Measurements from ENCODE around the gene PRDX5. TPM values are rescaled to one million over a fixed set of nuclear protein-coding genes. Genes with fewer than 3 reads are reported as not detected.

Gene PRDX5
- total and polyA plus RNA-seq, 8 donors: 59.0 to 245 (median 88.6) TPM

- no peak overlapping the region for H3K27ac ChIP-seq
- H3K4me1 ChIP-seq: peaks cover 8 to 17% (median 10%) of the 10 kb centered on the region in 3 donors
- peaks cover 0 to 21% (median 3%) of the 10 kb centered on the region in 3 donors for H3K36me3 ChIP-seq
- FAIRE-seq (no peak), DNase-seq (no peak), ATAC-seq (no peak)
- TF ChIP-seq CTCF (IDR thresholded peaks at IDR 0.05): no peak
- H3K27me3 ChIP-seq: no peaks in the 10 kb centered on the region
- WGBS, 2 donors: 93 to 95% methylated on average over 10 of the region's 10 CpGs
- no peaks in the 10 kb centered on the region for H3K9me3 ChIP-seq
- H3K4me3 ChIP-seq: no peak overlapping the region
- intact Hi-C loops (cut with DNase I): no loop called here
Measured at GRCh38 chr11:64362339-64362738, 44.4 kb downstream of the PRDX5 start.

GRCh38 chr11:64364435-64364834, 46.5 kb downstream of the PRDX5 start:
- no peak overlapping the region for H3K27ac ChIP-seq
- peaks cover 0 to 24% (median 7%) of the 10 kb centered on the region in 3 donors for H3K36me3 ChIP-seq
- H3K9me3 ChIP-seq: no peaks in the 10 kb centered on the region
- H3K4me1 ChIP-seq: peaks cover 0 to 8% (median 0%) of the 10 kb centered on the region in 3 donors
- DNase-seq: no peak
- H3K4me3 ChIP-seq: no peak overlapping the region
- no peak for FAIRE-seq
- WGBS, 2 donors: 90 to 92% methylated on average over 6 of the region's 6 CpGs
- ATAC-seq: no peak
- intact Hi-C loops (cut with DNase I): no loop called here
- no peak for TF ChIP-seq CTCF (IDR thresholded peaks at IDR 0.05)
- no peaks in the 10 kb centered on the region for H3K27me3 ChIP-seq

DNA sequence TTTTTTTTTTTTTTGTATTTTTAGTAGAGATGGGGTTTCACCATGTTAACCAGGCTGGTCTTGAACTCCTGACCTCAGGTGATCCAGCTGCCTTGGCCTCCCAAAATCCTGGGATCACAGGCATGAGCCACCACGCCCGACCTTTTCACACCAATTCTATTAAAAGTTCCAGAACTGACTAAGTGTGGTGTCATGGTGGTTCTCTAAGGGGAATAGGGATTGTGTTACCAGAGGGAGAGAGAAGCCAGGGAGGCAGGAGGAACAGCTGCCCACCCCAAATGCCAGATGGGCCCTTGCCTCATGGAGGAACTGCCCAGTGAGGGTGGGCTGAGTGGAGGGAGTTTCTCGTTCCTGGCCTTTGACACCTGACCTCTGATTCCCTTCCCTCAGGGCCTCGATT, 47.0 kb downstream of the PRDX5 start:
- Histone ChIP-seq H3K27me3 (no peaks in the 10 kb centered on the region), H3K4me1 (peaks cover 0 to 3% (median 0%) of the 10 kb centered on the region in 3 donors), H3K4me3 (no peak overlapping the region), H3K36me3 (peaks cover 0 to 29% (median 7%) of the 10 kb centered on the region in 3 donors), H3K27ac (no peak overlapping the region), H3K9me3 (no peaks in the 10 kb centered on the region)
- no peak for DNase-seq
- intact Hi-C loops (cut with DNase I): no loop called here
- no peak for ATAC-seq
- no peak for TF ChIP-seq CTCF (IDR thresholded peaks at IDR 0.05)
- no peak for FAIRE-seq
- WGBS, 2 donors: 88 to 95% methylated on average over 4 of the region's 4 CpGs

DNA sequence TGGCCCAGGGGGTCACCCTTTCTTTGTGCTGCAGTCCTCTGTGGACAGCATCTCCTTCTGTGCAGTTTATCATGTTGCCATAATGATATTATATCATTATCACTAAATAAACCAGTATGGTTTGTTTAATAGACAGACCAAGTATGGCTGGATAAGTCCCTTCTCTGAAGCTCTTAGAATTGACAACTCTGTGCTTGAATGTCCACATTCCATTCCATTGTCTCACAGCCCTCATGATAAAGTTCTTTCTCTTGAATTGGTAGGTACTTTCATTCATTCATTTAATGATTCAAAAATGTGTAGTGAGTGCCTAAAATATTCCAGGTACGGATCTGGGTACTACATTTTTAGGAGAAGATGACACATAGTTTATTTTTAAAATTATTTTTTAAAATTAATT, 48.8 kb downstream of the PRDX5 start:
- ATAC-seq (no peak), FAIRE-seq (no peak), DNase-seq (no peak)
- intact Hi-C loops (cut with DNase I): no loop called here
- Histone ChIP-seq H3K4me1 (no peaks in the 10 kb centered on the region), H3K9me3 (no peaks in the 10 kb centered on the region), H3K27me3 (no peaks in the 10 kb centered on the region), H3K36me3 (peaks cover 0 to 29% (median 7%) of the 10 kb centered on the region in 3 donors), H3K27ac (no peak overlapping the region), H3K4me3 (no peak overlapping the region)
- no peak for TF ChIP-seq CTCF (IDR thresholded peaks at IDR 0.05)
- WGBS, 2 donors: 89 to 100% methylated on average over 1 of the region's 1 CpG

DNA sequence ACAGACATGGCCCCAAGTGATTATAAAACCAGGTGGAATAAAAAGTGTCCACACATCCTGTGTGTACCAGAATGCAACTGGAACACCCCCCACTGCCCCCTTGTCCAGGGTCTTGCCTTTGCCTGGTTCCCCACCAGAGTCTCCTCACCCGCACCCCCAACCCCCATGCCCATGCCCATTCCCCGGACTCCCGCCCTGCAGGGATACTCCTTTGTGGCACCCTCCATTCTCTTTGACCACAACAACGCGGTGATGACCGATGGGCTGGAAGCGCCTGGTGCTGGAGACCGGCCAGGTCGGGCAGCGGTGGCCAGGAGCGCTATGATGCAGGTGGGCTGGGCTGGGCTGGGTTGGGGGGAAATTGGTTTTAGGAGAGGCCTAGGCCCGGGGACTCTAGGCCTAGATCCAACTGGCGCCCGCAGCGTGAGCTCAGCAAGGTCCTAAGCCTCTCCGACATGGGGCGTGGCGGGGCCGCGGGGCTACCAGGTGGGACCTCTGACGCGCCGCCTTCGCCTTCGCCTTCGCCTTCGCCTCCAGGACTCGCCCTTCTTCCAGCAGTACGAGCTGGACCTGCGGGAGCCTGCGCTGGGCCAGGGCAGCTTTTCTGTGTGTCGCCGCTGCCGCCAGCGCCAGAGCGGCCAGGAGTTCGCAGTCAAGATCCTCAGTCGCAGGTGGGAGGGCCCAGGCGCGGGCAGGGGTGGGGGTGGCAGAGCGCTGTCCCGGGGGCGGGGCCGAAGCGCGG, 50.2 kb downstream of the PRDX5 start:
- 89 to 92% methylated on average over 46 of the region's 46 CpGs for WGBS, 2 donors
- no peak for FAIRE-seq
- no peak for DNase-seq

More for the DNA sequence above, 50.2 kb downstream of the PRDX5 start:
- no peak for TF ChIP-seq CTCF (IDR thresholded peaks at IDR 0.05)
- H3K4me3 ChIP-seq: no peak overlapping the region
- no peak overlapping the region for H3K27ac ChIP-seq
- H3K36me3 ChIP-seq: peaks cover 0 to 18% (median 7%) of the 10 kb centered on the region in 3 donors
- intact Hi-C loops (cut with DNase I): no loop called here
- no peak for ATAC-seq
- H3K9me3 ChIP-seq: no peaks in the 10 kb centered on the region
- no peaks in the 10 kb centered on the region for H3K4me1 ChIP-seq
- no peaks in the 10 kb centered on the region for H3K27me3 ChIP-seq
